ENCODE measurements around the gene POLR3K.

Gene POLR3K

DNA sequence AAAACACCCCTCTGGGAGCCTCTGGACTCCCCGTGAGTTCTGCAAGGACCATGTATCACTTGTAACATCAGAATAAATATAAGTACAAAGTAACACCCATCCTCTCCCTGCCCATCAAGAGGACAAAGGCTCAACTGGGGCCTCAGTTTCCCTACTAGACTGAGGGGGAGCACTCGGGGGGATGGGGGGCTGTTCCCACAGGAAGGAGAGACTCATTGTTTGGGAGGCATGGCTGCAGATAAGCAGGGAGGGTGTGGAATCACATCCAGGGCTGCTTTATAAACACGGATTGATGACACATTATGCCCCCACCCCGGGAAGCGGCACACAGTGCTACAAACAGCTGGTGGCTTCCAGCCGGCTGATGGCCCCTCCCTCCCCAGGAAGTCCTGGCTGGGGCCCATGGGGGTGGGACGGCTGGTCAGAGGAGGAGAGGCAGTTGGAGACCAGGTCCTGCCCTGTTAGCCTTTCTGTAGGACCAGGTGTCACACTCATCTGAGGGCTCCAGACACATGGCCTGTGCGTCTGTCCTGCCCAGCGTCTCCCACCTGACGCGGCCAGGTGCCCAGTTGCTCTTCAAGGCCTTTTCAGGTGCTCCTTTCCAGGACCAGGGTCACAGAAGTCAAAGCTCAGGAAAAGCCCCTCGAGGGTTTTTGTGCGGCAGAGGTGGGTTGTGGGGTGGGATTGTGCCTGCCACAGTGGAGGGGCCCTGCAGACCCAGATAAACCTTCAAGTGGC is 23.3 kb upstream of the POLR3K start:
- H3K27ac ChIP-seq (ENCODE audit: low read depth, low read length), result no peak overlapping the region

DNA sequence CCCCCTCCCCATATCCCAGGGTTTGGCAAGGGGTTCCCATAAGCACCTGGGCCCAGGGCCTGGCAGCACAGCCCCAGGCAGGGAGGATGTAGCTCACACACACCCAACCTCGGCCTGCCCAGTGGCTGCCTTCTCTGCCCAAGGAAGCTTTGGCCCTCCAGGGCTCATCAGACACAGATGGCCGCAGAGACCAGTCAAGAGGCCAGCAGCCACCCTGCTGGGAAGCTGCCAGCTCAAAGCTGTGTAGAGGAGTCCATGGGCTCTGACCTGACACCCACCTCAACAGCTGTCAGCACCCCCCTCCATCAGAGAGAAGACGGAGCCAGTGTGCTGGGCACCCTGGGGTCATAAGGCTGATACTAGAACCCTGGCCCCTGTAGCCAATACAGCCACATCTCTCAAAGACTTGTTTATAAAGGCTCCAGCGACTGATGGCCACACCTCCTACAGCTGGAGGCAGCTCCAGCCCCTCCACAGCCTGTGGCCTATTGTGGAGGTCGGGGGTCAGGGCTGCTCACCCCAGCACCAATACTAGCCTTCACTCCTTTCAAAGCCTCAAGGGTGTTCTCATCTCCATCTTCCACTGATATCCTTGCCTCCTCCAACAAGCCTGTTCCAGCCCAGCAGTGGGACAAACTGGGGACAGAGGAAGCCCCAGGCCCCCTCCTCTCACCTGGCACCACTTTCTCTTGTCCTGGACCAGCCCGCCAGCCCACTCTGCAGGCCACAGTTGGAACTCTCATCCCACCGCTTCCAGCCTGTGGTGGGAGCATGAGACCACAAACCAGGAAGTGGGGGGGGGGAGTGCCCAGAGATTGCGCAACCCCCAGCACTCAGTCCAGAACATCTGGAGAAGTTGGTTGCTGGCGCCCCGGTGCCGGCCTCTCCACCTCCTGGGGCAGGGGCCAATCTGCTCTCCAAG is 22.4 kb upstream of the POLR3K start:
- Histone ChIP-seq H3K9ac (ENCODE audit: low read length) (no peak overlapping the region), H3K9me2 (replicated peaks; ENCODE audit: insufficient read depth, low read length) (no peaks in the 10 kb centered on the region), H2AFZ (ENCODE audit: low read depth, low read length, severe bottlenecking) (no peak overlapping the region), H3K36me3 (ENCODE audit: low read length) (no peaks in the 10 kb centered on the region), H3K27me3 (ENCODE audit: low read length) (no peaks in the 10 kb centered on the region), H3K4me2 (ENCODE audit: low read depth, low read length, poor library complexity, severe bottlenecking) (no peak overlapping the region), H3F3A (ENCODE audit: insufficient read depth) (no peaks in the 10 kb centered on the region), H3K79me2 (ENCODE audit: insufficient read depth, low read length) (no peaks in the 10 kb centered on the region), H3K4me3 (ENCODE audit: insufficient read depth, low read length, poor library complexity, severe bottlenecking) (no peak overlapping the region), H3K9me3 (ENCODE audit: insufficient read depth, low read length) (no peaks in the 10 kb centered on the region), H4K20me1 (ENCODE audit: low read depth, low read length) (no peaks in the 10 kb centered on the region), H3K27ac (ENCODE audit: low read depth, low read length) (no peak overlapping the region)
- TF ChIP-seq, protein P1, sequence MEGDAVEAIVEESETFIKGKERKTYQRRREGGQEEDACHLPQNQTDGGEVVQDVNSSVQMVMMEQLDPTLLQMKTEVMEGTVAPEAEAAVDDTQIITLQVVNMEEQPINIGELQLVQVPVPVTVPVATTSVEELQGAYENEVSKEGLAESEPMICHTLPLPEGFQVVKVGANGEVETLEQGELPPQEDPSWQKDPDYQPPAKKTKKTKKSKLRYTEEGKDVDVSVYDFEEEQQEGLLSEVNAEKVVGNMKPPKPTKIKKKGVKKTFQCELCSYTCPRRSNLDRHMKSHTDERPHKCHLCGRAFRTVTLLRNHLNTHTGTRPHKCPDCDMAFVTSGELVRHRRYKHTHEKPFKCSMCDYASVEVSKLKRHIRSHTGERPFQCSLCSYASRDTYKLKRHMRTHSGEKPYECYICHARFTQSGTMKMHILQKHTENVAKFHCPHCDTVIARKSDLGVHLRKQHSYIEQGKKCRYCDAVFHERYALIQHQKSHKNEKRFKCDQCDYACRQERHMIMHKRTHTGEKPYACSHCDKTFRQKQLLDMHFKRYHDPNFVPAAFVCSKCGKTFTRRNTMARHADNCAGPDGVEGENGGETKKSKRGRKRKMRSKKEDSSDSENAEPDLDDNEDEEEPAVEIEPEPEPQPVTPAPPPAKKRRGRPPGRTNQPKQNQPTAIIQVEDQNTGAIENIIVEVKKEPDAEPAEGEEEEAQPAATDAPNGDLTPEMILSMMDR (IDR thresholded peaks at IDR 0.05; ENCODE audit: insufficient read depth, low read length, poor library complexity, severe bottlenecking), result no peak
- no peak for TF ChIP-seq EZH2phosphoT487 (conservative IDR thresholded peaks at IDR 0.05; ENCODE audit: low read length)

More for the DNA sequence above, 23.3 kb upstream of the POLR3K start:
- TF ChIP-seq EZH2phosphoT487 (conservative IDR thresholded peaks at IDR 0.05; ENCODE audit: low read length), result no peak
- TF ChIP-seq, protein P1 (IDR thresholded peaks at IDR 0.05; ENCODE audit: insufficient read depth, low read length, poor library complexity, severe bottlenecking), result no peak
- no peak overlapping the region for H3K4me3 ChIP-seq (ENCODE audit: insufficient read depth, low read length, poor library complexity, severe bottlenecking)
- H2AFZ ChIP-seq (ENCODE audit: low read depth, low read length, severe bottlenecking), result no peak overlapping the region
- H3K4me2 ChIP-seq (ENCODE audit: low read depth, low read length, poor library complexity, severe bottlenecking), result peak overlapping the region; percentile 59
- no peaks in the 10 kb centered on the region for H3K36me3 ChIP-seq (ENCODE audit: low read length)
- H3K9me3 ChIP-seq (ENCODE audit: insufficient read depth, low read length), result no peaks in the 10 kb centered on the region
- H3K9me2 ChIP-seq (replicated peaks; ENCODE audit: insufficient read depth, low read length), result no peaks in the 10 kb centered on the region
- peak overlapping the region; percentile 82 for H3K9ac ChIP-seq (ENCODE audit: low read length)
- no peaks in the 10 kb centered on the region for H4K20me1 ChIP-seq (ENCODE audit: low read depth, low read length)
- H3F3A ChIP-seq (ENCODE audit: insufficient read depth), result no peaks in the 10 kb centered on the region
- no peaks in the 10 kb centered on the region for H3K27me3 ChIP-seq (ENCODE audit: low read length)
- no peaks in the 10 kb centered on the region for H3K79me2 ChIP-seq (ENCODE audit: insufficient read depth, low read length)

DNA sequence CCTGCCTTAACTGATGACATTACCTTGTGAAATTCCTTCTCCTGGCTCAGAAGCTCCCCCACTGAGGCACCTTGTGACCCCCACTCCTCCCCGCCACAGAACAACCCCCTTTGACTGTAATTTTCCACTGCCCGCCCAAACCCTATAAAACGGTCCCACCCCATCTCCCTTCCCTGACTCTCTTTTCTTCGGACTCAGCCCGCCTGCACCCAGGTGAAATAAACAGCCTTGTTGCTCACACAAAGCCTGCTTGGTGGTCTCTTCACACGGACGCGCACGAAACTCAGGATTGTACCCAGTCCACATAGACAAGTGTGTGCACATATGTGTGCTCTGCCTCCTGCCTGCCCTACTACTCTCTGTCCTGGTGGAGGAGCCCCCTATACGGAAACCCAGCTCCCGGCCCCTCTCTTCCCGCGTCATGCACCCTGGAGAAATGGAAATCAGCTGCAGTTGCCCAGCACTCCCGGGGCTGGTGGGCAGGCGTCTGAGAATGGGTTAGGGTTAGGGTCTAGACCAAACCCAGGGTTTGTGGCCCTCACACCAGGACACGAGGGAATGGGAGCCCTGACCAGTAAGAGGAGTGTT is 21.4 kb upstream of the POLR3K start:
- TF ChIP-seq, protein P1 (IDR thresholded peaks at IDR 0.05; ENCODE audit: insufficient read depth, low read length, poor library complexity, severe bottlenecking), result no peak
- no peak for TF ChIP-seq EZH2phosphoT487 (conservative IDR thresholded peaks at IDR 0.05; ENCODE audit: low read length)
- Histone ChIP-seq H3K4me3 (ENCODE audit: insufficient read depth, low read length, poor library complexity, severe bottlenecking) (no peak overlapping the region), H3F3A (ENCODE audit: insufficient read depth) (no peaks in the 10 kb centered on the region), H3K9ac (ENCODE audit: low read length) (no peak overlapping the region), H3K4me2 (ENCODE audit: low read depth, low read length, poor library complexity, severe bottlenecking) (no peak overlapping the region), H3K9me3 (ENCODE audit: insufficient read depth, low read length) (no peaks in the 10 kb centered on the region), H3K27ac (ENCODE audit: low read depth, low read length) (no peak overlapping the region), H3K27me3 (ENCODE audit: low read length) (no peaks in the 10 kb centered on the region), H2AFZ (ENCODE audit: low read depth, low read length, severe bottlenecking) (no peak overlapping the region), H3K79me2 (ENCODE audit: insufficient read depth, low read length) (no peaks in the 10 kb centered on the region), H4K20me1 (ENCODE audit: low read depth, low read length) (no peaks in the 10 kb centered on the region), H3K9me2 (replicated peaks; ENCODE audit: insufficient read depth, low read length) (no peaks in the 10 kb centered on the region), H3K36me3 (ENCODE audit: low read length) (no peaks in the 10 kb centered on the region)

Measured in SU-DHL-6 (cell line).